IMR-90 (cell line): ENCODE results near the gene SNX7. TPM values are rescaled to one million over a fixed set of nuclear protein-coding genes. Genes with fewer than 3 reads are reported as not detected.

Source experiments
- ATAC-seq: fragments of 200-7000 bp; cut with Tn5 transposase; 2 replicates; pipeline ENCODE4 v1.9.1; 2020; ENCODE audit warnings: low read depth, mild to moderate bottlenecking, moderate library complexity
- BruUV-seq: library from RNA; stranded (reverse); fragments of 400-500 nt; replicated peaks from 2 replicates; lab custom pipeline; 2021; lab: Mats Ljungman, UMichigan
- CTCF ChIA-PET: fragments of 300-600 bp; formaldehyde crosslinking; extraction: SDS; loops from one replicate; lab custom pipeline; 2021; ENCODE audit warnings: antibody characterized with exemption; lab: Yijun Ruan, JAX
- POLR2A ChIA-PET: fragments of 300-600 bp; sonication (Branson Sonifier 250); formaldehyde crosslinking; loops from one replicate; lab custom pipeline; 2022; ENCODE audit warnings: antibody characterized with exemption; ENCODE audit not compliant: unreplicated experiment; lab: Charles Lee
- DNase-seq: peaks from one replicate; pipeline ENCODE4 v3.0.0; 2013
- H2AFZ ChIP-seq: replicated peaks from 2 replicates; pipeline ENCODE3; 2013; ENCODE audit warnings: low read length, mild to moderate bottlenecking; ENCODE audit not compliant: poor library complexity
- H2AK5ac ChIP-seq: 2 replicates; pipeline ENCODE4 v1.6.1; 2013; ENCODE audit warnings: low read depth, low read length, inconsistent platforms
- H2AK9ac ChIP-seq: replicated peaks from 2 replicates; pipeline ENCODE3; 2013; ENCODE audit warnings: mild to moderate bottlenecking, low read depth, low read length, moderate library complexity; ENCODE audit not compliant: poor library complexity
- H2BK120ac ChIP-seq: 2 replicates; pipeline ENCODE4 v1.6.1; 2013; ENCODE audit warnings: low read depth, low read length, inconsistent platforms
- H2BK15ac ChIP-seq: 3 replicates; pipeline ENCODE4 v1.6.1; 2013; ENCODE audit warnings: low read depth, low read length, inconsistent platforms
- H2BK20ac ChIP-seq: 2 replicates; pipeline ENCODE4 v1.6.1; 2013; ENCODE audit warnings: low read depth, mild to moderate bottlenecking, inconsistent platforms, low read length, moderate library complexity
- H2BK5ac ChIP-seq: 2 replicates; pipeline ENCODE4 v1.6.1; 2013; ENCODE audit warnings: mild to moderate bottlenecking, low read depth, low read length, inconsistent platforms; ENCODE audit not compliant: poor library complexity, severe bottlenecking
- H3K14ac ChIP-seq: replicated peaks from 2 replicates; pipeline ENCODE4 v1.6.1; 2013; ENCODE audit warnings: low read depth, low read length, inconsistent platforms
- H3K18ac ChIP-seq: 2 replicates; pipeline ENCODE4 v1.6.1; 2013; ENCODE audit warnings: low read depth, low read length, control low read depth
- H3K23ac ChIP-seq: 2 replicates; pipeline ENCODE4 v1.6.1; 2013; ENCODE audit warnings: low read depth, low read length, inconsistent platforms
- H3K27ac ChIP-seq: 2 replicates; pipeline ENCODE4 v1.5.1; 2013; ENCODE audit warnings: mild to moderate bottlenecking, control low read depth, low read length; ENCODE audit not compliant: insufficient read depth
- H3K27me3 ChIP-seq: 2 replicates; pipeline ENCODE4 v1.6.1; 2013; ENCODE audit warnings: low read length; ENCODE audit not compliant: control insufficient read depth, insufficient read depth
- H3K36me3 ChIP-seq: 2 replicates; pipeline ENCODE4 v1.6.1; 2013; ENCODE audit warnings: low read length, mixed read lengths; ENCODE audit not compliant: control insufficient read depth, insufficient read depth
- H3K4ac ChIP-seq: 2 replicates; pipeline ENCODE4 v1.6.1; 2013; ENCODE audit warnings: low read depth, low read length, inconsistent platforms
- H3K4me1 ChIP-seq: 2 replicates; pipeline ENCODE4 v1.6.1; 2013; ENCODE audit warnings: low read length, mixed read lengths; ENCODE audit not compliant: control insufficient read depth, insufficient read depth
- H3K4me2 ChIP-seq: 2 replicates; pipeline ENCODE4 v1.6.1; 2013; ENCODE audit warnings: low read depth, mild to moderate bottlenecking, control low read depth, low read length, moderate library complexity
- H3K4me3 ChIP-seq: 2 replicates; pipeline ENCODE4 v1.5.1; 2013; ENCODE audit warnings: low read depth, mild to moderate bottlenecking, control low read depth, low read length, moderate library complexity; ENCODE audit not compliant: insufficient read depth
- H3K56ac ChIP-seq: 2 replicates; pipeline ENCODE4 v1.6.1; 2013; ENCODE audit warnings: low read length, inconsistent platforms; ENCODE audit not compliant: insufficient read depth; ENCODE audit errors: extremely low read depth
- H3K79me1 ChIP-seq, 2 experiments: 2 replicates each; pipeline ENCODE4 v1.6.1; 2013; ENCODE audit warnings: low read length in 2 of 2, inconsistent platforms in 1 of 2, low read depth in 1 of 2
- H3K9ac ChIP-seq: 2 replicates; pipeline ENCODE4 v1.6.1; 2013; ENCODE audit warnings: low read depth, low read length, control low read depth
- H3K9me1 ChIP-seq: 2 replicates; pipeline ENCODE4 v1.6.1; 2013; ENCODE audit warnings: low read length, inconsistent platforms; ENCODE audit not compliant: insufficient read depth
- H3K9me3 ChIP-seq: 2 replicates; pipeline ENCODE4 v1.6.1; 2013; ENCODE audit warnings: low read length; ENCODE audit not compliant: control insufficient read depth, insufficient read depth
- H4K20me1 ChIP-seq: 2 replicates; pipeline ENCODE4 v1.6.1; 2013; ENCODE audit warnings: low read length, inconsistent platforms; ENCODE audit not compliant: insufficient read depth
- H4K5ac ChIP-seq: 2 replicates; pipeline ENCODE4 v1.6.1; 2013; ENCODE audit warnings: mild to moderate bottlenecking, low read depth, low read length, control low read depth
- H4K8ac ChIP-seq, 2 experiments: 2 replicates each; pipeline ENCODE4 v1.6.1; 2013; ENCODE audit warnings: low read depth in 2 of 2, low read length in 2 of 2, control low read depth in 1 of 2, inconsistent platforms in 1 of 2
- H4K91ac ChIP-seq: 2 replicates; pipeline ENCODE4 v1.6.1; 2013; ENCODE audit warnings: low read depth, low read length, inconsistent platforms; ENCODE audit not compliant: insufficient read depth
- BHLHE40 ChIP-seq: fragments of 150-350 bp; IDR thresholded peaks from 2 replicates; pipeline ENCODE4 v1.6.1; 2016; ENCODE audit warnings: mild to moderate bottlenecking, low read depth, low read length
- CHD1 ChIP-seq: IDR thresholded peaks from 2 replicates; pipeline ENCODE4 v1.6.1; 2012; ENCODE audit warnings: low read depth, low read length, improper control_type of control experiment
- FOS ChIP-seq: fragments of 150-350 bp; IDR thresholded peaks from 2 replicates; pipeline ENCODE4 v1.6.1; 2016; ENCODE audit warnings: low read depth, low read length
- MAFK ChIP-seq: IDR thresholded peaks from 2 replicates; pipeline ENCODE4 v1.6.1; 2012; ENCODE audit warnings: low read depth, low read length, improper control_type of control experiment
- MXI1 ChIP-seq: IDR thresholded peaks from 2 replicates; pipeline ENCODE4 v1.6.1; 2012; ENCODE audit warnings: low read depth, mild to moderate bottlenecking, low read length, moderate library complexity, borderline replicate concordance
- NFE2L2 ChIP-seq: fragments of 150-350 bp; IDR thresholded peaks from 2 replicates; pipeline ENCODE4 v1.6.1; 2016; ENCODE audit warnings: low read depth, mild to moderate bottlenecking, low read length
- POLR2A ChIP-seq: IDR thresholded peaks from 2 replicates; pipeline ENCODE4 v1.6.1; 2012; ENCODE audit warnings: mild to moderate bottlenecking, low read depth, low read length
- RFX5 ChIP-seq: IDR thresholded peaks from 2 replicates; pipeline ENCODE4 v1.8.0; 2012; ENCODE audit warnings: low read depth, mild to moderate bottlenecking, low read length, moderate library complexity
- SMC3 ChIP-seq: fragments of 150-350 bp; IDR thresholded peaks from 2 replicates; pipeline ENCODE4 v1.6.1; 2016; ENCODE audit warnings: low read depth, mild to moderate bottlenecking, antibody characterized with exemption, low read length, moderate library complexity
- WGBS, 2 experiments: methylation state at CpG; one replicate each; pipeline versions ENCODE4 v1.1.5 to v1.1.7; 2013; ENCODE audit warnings: missing lambda C conversion rate in 2 of 2; ENCODE audit not compliant: insufficient read length in 1 of 2; ENCODE audit errors: extremely low coverage in 2 of 2; 5-methylcytosine and 5-hydroxymethylcytosine counted together
- dilution Hi-C: fragments of 300-500 bp; cut with HindIII; formaldehyde crosslinking; loops from one replicate; pipeline ENCODE4 v1.14.3; 2018; ENCODE audit warnings: low sequenced_read_pairs; ENCODE audit not compliant: unreplicated experiment
- in situ Hi-C: fragments of 300-500 bp; cut with MboI; formaldehyde crosslinking; loops from 3 replicates; pipeline ENCODE4 v1.14.3; 2019; ENCODE audit warnings: low sequenced_read_pairs, inconsistent platforms, mixed read lengths
- intact Hi-C: fragments of 100-400 bp; cut with micrococcal nuclease; formaldehyde crosslinking; loops from 2 replicates; pipeline ENCODE4 v1.10.0; 2022
- polyA plus RNA-seq, 3 experiments: library from polyadenylated mRNA; depleted of rRNA; stranded (reverse); fragments of >200 nt; gene quantifications; 2 replicates each; pipeline ENCODE4 v1.2.3, GENCODE V29; 2012; ENCODE audit warnings: low replicate concordance in 1 of 3
- total RNA-seq: library from RNA; depleted of rRNA; stranded (reverse); fragments of >200 nt; gene quantifications from 2 replicates; pipeline ENCODE4 v1.2.3, GENCODE V29; 2012
- TF ChIP-seq, protein P1 (sequence below): fragments of 150-350 bp; IDR thresholded peaks from 2 replicates; pipeline ENCODE4 v1.6.1; 2017; ENCODE audit warnings: mild to moderate bottlenecking, antibody characterized with exemption, low read length, low read depth

Gene SNX7
- total and polyA plus RNA-seq, 2 of the 4 experiments (the other 2 are of a cell fraction): 22.5 to 24.4 TPM

DNA sequence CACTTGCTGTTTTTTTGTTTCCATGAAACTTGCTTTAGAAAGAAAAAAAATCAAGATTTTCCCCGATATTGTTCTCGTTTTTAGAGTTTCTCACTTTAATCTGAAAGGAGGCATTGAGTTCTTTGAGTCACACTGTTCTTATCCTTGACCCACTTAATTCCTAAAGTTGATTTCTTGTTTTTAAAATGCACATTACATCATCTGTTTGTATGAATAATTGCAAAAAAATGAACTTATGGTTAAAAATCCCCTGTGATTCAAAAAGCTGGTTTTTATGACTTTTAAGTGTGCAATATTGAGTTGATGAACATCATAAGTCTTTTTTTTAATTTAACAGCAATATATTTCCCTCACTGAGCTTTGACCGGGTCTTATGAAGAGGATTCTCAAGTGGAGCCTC lies 131.6 kb downstream of the SNX7 start:
- ChIA-PET CTCF (interaction anchor here (1.0 to 2.7 kb wide), 5 partner anchors 12 to 893 kb away, joined by 3 to 10 read pairs (median 5); no protein-coding TSS in a partner anchor), POLR2A (no interaction called here)
- Histone ChIP-seq H3K14ac (no peak overlapping the region), H3K4me1 (no peaks in the 10 kb centered on the region), H3K23ac (no peak overlapping the region), H3K27ac (no peak overlapping the region), H3K4ac (no peak overlapping the region), H4K5ac (no peak overlapping the region), H3K27me3 (peaks cover 5% of the 10 kb centered on the region), H3K79me1 (no peaks in the 10 kb centered on the region), H2AK5ac (no peak overlapping the region), H3K9me3 (no peaks in the 10 kb centered on the region), H2BK15ac (no peak overlapping the region), H3K4me3 (no peak overlapping the region), H2AK9ac (no peak overlapping the region), H2BK120ac (no peak overlapping the region), H3K18ac (no peak overlapping the region), H3K36me3 (no peaks in the 10 kb centered on the region), H3K9me1 (no peaks in the 10 kb centered on the region), H4K8ac (no peak overlapping the region), H2AFZ (no peak overlapping the region), H2BK5ac (no peak overlapping the region), H3K9ac (no peak overlapping the region), H2BK20ac (no peak overlapping the region), H3K4me2 (no peak overlapping the region), H4K20me1 (no peaks in the 10 kb centered on the region), H3K56ac (no peak overlapping the region), H4K91ac (no peak overlapping the region)
- WGBS, 2 experiments: no CpG with 5 or more reads among the region's 3 CpGs
- no TSS peak for BruUV-seq
- intact Hi-C loops (loop anchor here (10.0 kb wide), 1 partner anchor 212 kb away; the partner anchor contains the start of gene PLPPR5), dilution Hi-C loops (no loop called here), in situ Hi-C loops (loop anchor here (10.0 kb wide), 2 partner anchors 692 to 912 kb away; no protein-coding TSS in a partner anchor)
- DNase-seq: no peak
- ATAC-seq: no peak
- TF ChIP-seq MXI1 (no peak), BHLHE40 (no peak), RFX5 (no peak), POLR2A (no peak), FOS (no peak), CHD1 (no peak), NFE2L2 (no peak), MAFK (no peak), SMC3 (no peak)
- TF ChIP-seq, protein P1, sequence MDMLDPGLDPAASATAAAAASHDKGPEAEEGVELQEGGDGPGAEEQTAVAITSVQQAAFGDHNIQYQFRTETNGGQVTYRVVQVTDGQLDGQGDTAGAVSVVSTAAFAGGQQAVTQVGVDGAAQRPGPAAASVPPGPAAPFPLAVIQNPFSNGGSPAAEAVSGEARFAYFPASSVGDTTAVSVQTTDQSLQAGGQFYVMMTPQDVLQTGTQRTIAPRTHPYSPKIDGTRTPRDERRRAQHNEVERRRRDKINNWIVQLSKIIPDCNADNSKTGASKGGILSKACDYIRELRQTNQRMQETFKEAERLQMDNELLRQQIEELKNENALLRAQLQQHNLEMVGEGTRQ: no peak
